AG04450 (cell line): ENCODE data around the gene CAMK4. TPM values are rescaled to one million over a fixed set of nuclear protein-coding genes. Genes with fewer than 3 reads are reported as not detected.

Experiments used
- CTCF ChIA-PET: fragments of 300-600, 350-600 bp; formaldehyde crosslinking; extraction: SDS; loops from one replicate; lab custom pipeline; 2022; ENCODE audit warnings: antibody characterized with exemption, inconsistent platforms; lab: Charles Lee
- POLR2A ChIA-PET: fragments of 350-600 bp; formaldehyde crosslinking; extraction: SDS; loops from one replicate; lab custom pipeline; 2021; ENCODE audit warnings: antibody characterized with exemption, inconsistent platforms; lab: Yijun Ruan, JAX
- DNase-seq: peaks from one replicate; pipeline ENCODE4 v3.0.0-alpha.2; 2011; ENCODE audit warnings: low read depth, low spot score
- H3K27ac ChIP-seq: one replicate; pipeline ENCODE4 v1.5.1; 2012; ENCODE audit warnings: low read depth, low read length, control low read depth
- H3K27me3 ChIP-seq: one replicate; pipeline ENCODE4 v1.6.0; 2012; ENCODE audit warnings: low read length; ENCODE audit not compliant: control insufficient read depth, insufficient read depth
- H3K4me3 ChIP-seq: 2 replicates; pipeline ENCODE4 v1.5.1; 2011; ENCODE audit warnings: mild to moderate bottlenecking, low read depth, low read length, control low read depth
- H3K9me3 ChIP-seq: 2 replicates; pipeline ENCODE4 v1.5.1; 2012; ENCODE audit warnings: low read length; ENCODE audit not compliant: control insufficient read depth, insufficient read depth
- polyA plus RNA-seq: library from polyadenylated mRNA; depleted of rRNA; stranded (reverse); fragments of >200 nt; gene quantifications from 2 replicates; pipeline ENCODE4 v1.2.3, GENCODE V29; 2011
- TF ChIP-seq, protein P1 (sequence below): IDR thresholded peaks from 2 replicates; pipeline ENCODE4 v1.5.1; 2011; ENCODE audit warnings: low read depth, low read length, control low read depth, inconsistent platforms

Gene CAMK4
- polyA plus RNA-seq, 1 experiment: 3.2 TPM

DNA sequence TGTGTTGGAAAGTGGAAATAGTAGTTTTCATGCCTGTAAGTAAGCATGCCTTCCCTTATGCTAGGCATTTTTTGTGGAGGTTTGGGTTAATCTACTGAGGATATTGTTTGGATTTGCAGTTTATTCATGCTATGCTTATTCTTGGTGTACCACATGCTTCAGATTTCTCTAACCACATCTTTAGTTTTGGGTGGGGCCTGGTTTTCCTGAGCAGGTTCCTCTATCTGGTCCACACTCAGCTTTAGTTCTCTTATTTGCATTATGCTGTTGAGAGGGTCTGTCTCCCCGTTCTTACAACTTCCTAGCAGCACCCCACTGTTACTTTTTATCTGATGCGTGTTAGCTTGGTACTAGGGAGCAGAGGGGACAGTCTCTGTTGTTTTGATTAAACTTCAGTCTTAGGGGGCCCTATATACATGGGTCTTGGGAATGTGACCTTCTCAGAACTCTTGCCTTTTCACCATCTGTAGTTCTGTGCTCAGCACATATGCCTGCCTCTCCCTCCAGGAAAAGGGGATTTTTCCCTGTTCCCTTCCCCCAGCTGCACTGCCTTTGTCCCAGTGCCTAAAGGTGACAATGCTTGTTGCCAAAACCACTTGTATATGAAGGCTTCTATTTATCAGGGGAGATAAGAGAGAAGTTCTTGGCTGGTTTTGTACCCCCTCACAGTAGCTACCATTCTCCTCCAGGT is 10.0 kb upstream of the CAMK4 start:
- Histone ChIP-seq H3K4me3 (no peak overlapping the region), H3K27me3 (no peaks in the 10 kb centered on the region), H3K9me3 (no peaks in the 10 kb centered on the region), H3K27ac (no peak overlapping the region)
- CTCF ChIA-PET: no interaction called here
- TF ChIP-seq, protein P1, sequence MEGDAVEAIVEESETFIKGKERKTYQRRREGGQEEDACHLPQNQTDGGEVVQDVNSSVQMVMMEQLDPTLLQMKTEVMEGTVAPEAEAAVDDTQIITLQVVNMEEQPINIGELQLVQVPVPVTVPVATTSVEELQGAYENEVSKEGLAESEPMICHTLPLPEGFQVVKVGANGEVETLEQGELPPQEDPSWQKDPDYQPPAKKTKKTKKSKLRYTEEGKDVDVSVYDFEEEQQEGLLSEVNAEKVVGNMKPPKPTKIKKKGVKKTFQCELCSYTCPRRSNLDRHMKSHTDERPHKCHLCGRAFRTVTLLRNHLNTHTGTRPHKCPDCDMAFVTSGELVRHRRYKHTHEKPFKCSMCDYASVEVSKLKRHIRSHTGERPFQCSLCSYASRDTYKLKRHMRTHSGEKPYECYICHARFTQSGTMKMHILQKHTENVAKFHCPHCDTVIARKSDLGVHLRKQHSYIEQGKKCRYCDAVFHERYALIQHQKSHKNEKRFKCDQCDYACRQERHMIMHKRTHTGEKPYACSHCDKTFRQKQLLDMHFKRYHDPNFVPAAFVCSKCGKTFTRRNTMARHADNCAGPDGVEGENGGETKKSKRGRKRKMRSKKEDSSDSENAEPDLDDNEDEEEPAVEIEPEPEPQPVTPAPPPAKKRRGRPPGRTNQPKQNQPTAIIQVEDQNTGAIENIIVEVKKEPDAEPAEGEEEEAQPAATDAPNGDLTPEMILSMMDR: no peak
- no peak for DNase-seq
- POLR2A ChIA-PET: no interaction called here

DNA sequence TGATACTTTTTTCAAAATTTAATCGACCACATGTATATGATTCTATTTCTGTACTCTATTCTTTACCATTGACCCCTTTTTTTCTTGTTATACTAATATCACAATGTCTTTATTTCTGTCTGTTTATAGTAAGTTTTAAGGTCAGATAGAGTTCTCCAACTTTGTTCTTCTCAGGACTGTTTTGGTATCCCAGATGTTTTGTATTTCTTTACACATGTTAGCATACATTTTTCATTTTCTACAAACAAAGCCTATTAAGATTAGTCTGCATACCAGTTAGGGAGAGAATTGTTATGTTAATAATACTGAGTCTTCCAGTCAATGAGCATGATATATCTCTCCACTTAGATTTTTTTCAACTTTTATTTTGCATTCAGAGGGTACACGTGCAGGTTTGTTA is 8.2 kb upstream of the CAMK4 start:
- POLR2A ChIA-PET: no interaction called here
- H3K9me3 ChIP-seq: no peaks in the 10 kb centered on the region
- no peak for DNase-seq
- no peaks in the 10 kb centered on the region for H3K27me3 ChIP-seq
- CTCF ChIA-PET: no interaction called here
- TF ChIP-seq, protein P1: no peak
- no peak overlapping the region for H3K4me3 ChIP-seq
- no peak overlapping the region for H3K27ac ChIP-seq

DNA sequence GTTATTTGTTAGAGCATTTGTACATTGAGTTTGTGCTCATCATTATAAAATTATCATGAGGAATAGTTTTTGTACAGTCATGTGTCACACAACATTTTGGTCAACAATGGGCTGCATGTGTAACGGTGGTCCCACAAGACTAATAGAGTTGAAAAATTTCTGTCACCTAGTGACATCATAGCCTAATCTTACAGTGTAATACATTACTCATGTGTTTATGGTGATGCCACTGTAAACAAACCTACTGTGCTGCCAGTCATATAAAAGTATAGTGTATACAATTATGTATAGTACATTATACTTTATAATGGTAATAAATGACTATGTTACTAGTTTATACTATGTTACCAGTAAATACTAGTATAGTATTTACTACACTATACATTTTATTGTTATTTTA is 3.0 kb upstream of the CAMK4 start:
- no peak for DNase-seq
- Histone ChIP-seq H3K9me3 (no peaks in the 10 kb centered on the region), H3K27ac (no peak overlapping the region), H3K4me3 (no peak overlapping the region), H3K27me3 (no peaks in the 10 kb centered on the region)
- POLR2A ChIA-PET: no interaction called here
- CTCF ChIA-PET: interaction anchor here (1.7 kb wide), 1 partner anchor 16 kb away, joined by 3 read pairs; no protein-coding TSS in a partner anchor
- TF ChIP-seq, protein P1: no peak

DNA sequence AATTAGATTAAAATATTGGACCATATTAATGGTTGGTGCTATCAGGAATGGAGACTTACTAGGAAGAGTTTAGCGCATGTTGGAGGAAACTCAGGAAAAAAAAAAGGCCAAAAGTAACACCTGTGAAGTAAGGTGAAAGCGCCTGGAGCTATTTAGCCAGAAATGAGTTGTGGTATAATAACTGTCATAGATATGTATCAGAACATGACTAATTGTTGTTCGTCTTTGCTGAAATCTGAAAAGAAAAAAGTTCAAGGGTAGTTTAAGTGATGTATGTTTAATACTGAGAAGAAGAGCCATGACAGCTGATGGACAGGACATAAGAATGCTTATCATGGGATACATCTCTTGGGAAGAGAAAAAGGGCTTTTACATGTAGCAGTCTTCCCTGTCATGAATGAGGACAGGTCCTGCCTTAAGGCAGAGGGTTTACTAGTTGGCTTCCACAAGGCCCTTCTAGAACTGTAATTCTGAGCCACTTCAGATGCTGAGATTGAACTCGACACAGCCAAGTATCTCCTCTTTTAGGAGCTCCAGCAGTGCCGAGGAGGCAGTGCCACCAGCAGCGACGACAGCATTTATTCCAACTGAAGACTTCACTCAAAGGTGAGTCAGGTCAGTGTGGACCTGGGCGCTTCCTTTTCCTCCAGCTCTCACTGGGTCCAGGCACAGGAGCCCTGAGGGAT is 940 bp upstream of the CAMK4 start:
- Histone ChIP-seq H3K9me3 (no peaks in the 10 kb centered on the region), H3K27me3 (no peaks in the 10 kb centered on the region), H3K4me3 (peak overlapping the region; percentile 70), H3K27ac (no peak overlapping the region)
- TF ChIP-seq, protein P1: no peak
- DNase-seq: no peak
- ChIA-PET POLR2A (interaction anchor here (0.7 kb wide), 1 partner anchor 1183 kb away, joined by 5 read pairs; no protein-coding TSS in a partner anchor), CTCF (interaction anchor here (0.6 kb wide), 2 partner anchors 101 to 733 kb away, joined by 3 read pairs; no protein-coding TSS in a partner anchor)
